Neural progenitor cell (in vitro differentiated cells): Measurements from ENCODE around the gene RALGAPA2. TPM values are rescaled to one million over a fixed set of nuclear protein-coding genes. Genes with fewer than 3 reads are reported as not detected.

ENCODE experiments used
- DNase-seq: peaks from one replicate; pipeline ENCODE4 v3.0.0-alpha.2; 2016; ENCODE audit warnings: low spot score
- H2AFZ ChIP-seq: fragments of 200-600 bp; sonication (generic); replicated peaks from 2 replicates; pipeline ENCODE4 v1.6.1; 2016; ENCODE audit warnings: antibody characterized with exemption
- H3F3A ChIP-seq: fragments of 200-600 bp; sonication (generic); 2 replicates; pipeline ENCODE4 v1.6.1; 2016; ENCODE audit warnings: antibody characterized with exemption, low read depth
- H3K27ac ChIP-seq: fragments of 200-600 bp; sonication (generic); 2 replicates; pipeline ENCODE4 v1.5.1; 2016; ENCODE audit warnings: mild to moderate bottlenecking
- H3K27me3 ChIP-seq: fragments of 200-600 bp; sonication (generic); 2 replicates; pipeline ENCODE4 v1.6.1; 2016; ENCODE audit warnings: mild to moderate bottlenecking, moderate library complexity
- H3K36me3 ChIP-seq: fragments of 200-600 bp; sonication (generic); 2 replicates; pipeline ENCODE4 v1.5.1; 2016
- H3K4me1 ChIP-seq: fragments of 200-600 bp; sonication (generic); 2 replicates; pipeline ENCODE4 v1.6.1; 2016; ENCODE audit warnings: mixed run types
- H3K4me2 ChIP-seq: fragments of 200-600 bp; sonication (generic); 2 replicates; pipeline ENCODE4 v1.6.1; 2016
- H3K4me3 ChIP-seq: fragments of 200-600 bp; sonication (generic); 2 replicates; pipeline ENCODE4 v1.5.1; 2016
- H3K79me2 ChIP-seq: fragments of 200-600 bp; sonication (generic); 2 replicates; pipeline ENCODE4 v1.6.1; 2016; ENCODE audit warnings: low read depth
- H3K9ac ChIP-seq: fragments of 200-600 bp; sonication (generic); 2 replicates; pipeline ENCODE4 v1.6.1; 2016
- H3K9me3 ChIP-seq: fragments of 200-600 bp; sonication (generic); 2 replicates; pipeline ENCODE4 v1.5.1; 2016; ENCODE audit warnings: low read depth
- H4K20me1 ChIP-seq: fragments of 200-600 bp; sonication (generic); 2 replicates; pipeline ENCODE4 v1.6.1; 2016; ENCODE audit warnings: low read depth
- H3K27ac Mint-ChIP-seq: 3 replicates; pipeline ENCODE4 v1.8.0; 2021; ENCODE audit warnings: mixed read lengths
- H3K27me3 Mint-ChIP-seq: 2 replicates; pipeline ENCODE4 v1.8.0; 2022; ENCODE audit warnings: low read depth, mild to moderate bottlenecking, inconsistent platforms, moderate library complexity, mixed read lengths; ENCODE audit not compliant: insufficient read depth
- H3K36me3 Mint-ChIP-seq: 3 replicates; pipeline ENCODE4 v1.8.0; 2021; ENCODE audit warnings: mixed read lengths
- H3K4me1 Mint-ChIP-seq: 3 replicates; pipeline ENCODE4 v1.8.0; 2021; ENCODE audit warnings: mixed read lengths
- H3K4me3 Mint-ChIP-seq: 3 replicates; pipeline ENCODE4 v1.8.0; 2021; ENCODE audit warnings: mild to moderate bottlenecking, moderate library complexity, mixed read lengths
- H3K9me3 Mint-ChIP-seq: 3 replicates; pipeline ENCODE4 v1.8.0; 2020; ENCODE audit warnings: mixed read lengths
- CTCF ChIP-seq: fragments of 200-600 bp; sonication (generic); IDR thresholded peaks from 2 replicates; pipeline ENCODE4 v1.5.1; 2017; ENCODE audit warnings: antibody characterized with exemption, mild to moderate bottlenecking
- EZH2 ChIP-seq: fragments of 200-600 bp; sonication (generic); IDR thresholded peaks from 2 replicates; pipeline ENCODE4 v1.6.1; 2017; ENCODE audit warnings: antibody characterized with exemption, mild to moderate bottlenecking, moderate library complexity
- EZH2phosphoT487 ChIP-seq: fragments of 200-600 bp; sonication (generic); IDR thresholded peaks from 2 replicates; pipeline ENCODE4 v1.6.1; 2017; ENCODE audit warnings: antibody characterized with exemption
- total RNA-seq: library from RNA; depleted of rRNA; stranded (reverse); fragments of >200 nt; gene quantifications from 2 replicates; pipeline ENCODE4 v1.2.3, GENCODE V29; 2015; ENCODE audit warnings: low replicate concordance

RALGAPA2 gene
- total RNA-seq = 22.8 and 25.9 TPM in 2 replicates

GRCh38 chr20:20712474-20713243 lies at the start of gene RALGAPA2:
TSS of gene RALGAPA2 (minus strand) at chr20:20712644. CDS start at chr20:20712480, 164 bp downstream.
- Mint-ChIP-seq H3K36me3 (no peaks in the 10 kb centered on the region), H3K4me1 (peaks cover 27% of the 10 kb centered on the region), H3K4me3 (peak within 1 kb of the TSS; percentile 92), H3K9me3 (peaks cover 2% of the 10 kb centered on the region), H3K27me3 (peaks cover 4% of the 10 kb centered on the region), H3K27ac (peak within 1 kb of the TSS; percentile 94)
- Histone ChIP-seq H3K79me2 (peaks cover 41% of the 10 kb centered on the region), H2AFZ (peak within 1 kb of the TSS; percentile 93), H3K9me3 (no peaks in the 10 kb centered on the region), H3K36me3 (no peaks in the 10 kb centered on the region), H3K9ac (peak within 1 kb of the TSS; percentile 67), H4K20me1 (peaks cover 22% of the 10 kb centered on the region), H3K4me2 (peak within 1 kb of the TSS; percentile 95), H3K27me3 (no peaks in the 10 kb centered on the region), H3K4me3 (peak within 1 kb of the TSS; percentile 99), H3K4me1 (peaks cover 15% of the 10 kb centered on the region), H3F3A (no peaks in the 10 kb centered on the region), H3K27ac (no peak within 1 kb of the TSS)
- peak; percentile 99 for DNase-seq
- TF ChIP-seq CTCF (no peak), EZH2phosphoT487 (no peak), EZH2 (no peak)

GRCh38 chr20:20761301-20761700 lies 48.9 kb upstream of the RALGAPA2 start:
- Histone ChIP-seq H3K9me3 (no peaks in the 10 kb centered on the region), H3K79me2 (no peaks in the 10 kb centered on the region), H3K27ac (no peak overlapping the region), H3K4me1 (no peaks in the 10 kb centered on the region), H3K36me3 (no peaks in the 10 kb centered on the region), H3K27me3 (no peaks in the 10 kb centered on the region), H3K4me3 (no peak overlapping the region), H3F3A (no peaks in the 10 kb centered on the region), H2AFZ (no peak overlapping the region), H4K20me1 (no peaks in the 10 kb centered on the region), H3K4me2 (no peak overlapping the region), H3K9ac (no peak overlapping the region)
- DNase-seq = no peak
- no peak overlapping the region for H3K27ac Mint-ChIP-seq
- no peak for TF ChIP-seq EZH2phosphoT487
- no peak for TF ChIP-seq CTCF
- no peak for TF ChIP-seq EZH2
- H3K4me3 Mint-ChIP-seq = no peak overlapping the region
- H3K4me1 Mint-ChIP-seq = no peaks in the 10 kb centered on the region
- peaks cover 3% of the 10 kb centered on the region for H3K9me3 Mint-ChIP-seq
- H3K36me3 Mint-ChIP-seq = no peaks in the 10 kb centered on the region
- no peaks in the 10 kb centered on the region for H3K27me3 Mint-ChIP-seq

- Histone ChIP-seq H3K4me2 (no peak overlapping the region), H4K20me1 (no peaks in the 10 kb centered on the region), H3K9me3 (no peaks in the 10 kb centered on the region), H3K27me3 (no peaks in the 10 kb centered on the region), H3K36me3 (no peaks in the 10 kb centered on the region), H3K4me1 (no peaks in the 10 kb centered on the region), H3F3A (no peaks in the 10 kb centered on the region), H3K79me2 (no peaks in the 10 kb centered on the region), H2AFZ (no peak overlapping the region), H3K9ac (no peak overlapping the region), H3K27ac (no peak overlapping the region), H3K4me3 (no peak overlapping the region)
- Mint-ChIP-seq H3K4me3 (no peak overlapping the region), H3K27me3 (no peaks in the 10 kb centered on the region), H3K9me3 (peaks cover 2% of the 10 kb centered on the region), H3K36me3 (no peaks in the 10 kb centered on the region), H3K27ac (no peak overlapping the region), H3K4me1 (no peaks in the 10 kb centered on the region)
- no peak for TF ChIP-seq EZH2
- no peak for TF ChIP-seq CTCF
- no peak for TF ChIP-seq EZH2phosphoT487
- DNase-seq = no peak
Measured at GRCh38 chr20:20759132-20759531, 46.7 kb upstream of the RALGAPA2 start.
